IPS-15b (cell line): ENCODE results near the gene SWT1.
"Not testable (repeated sequence)": the region's sequence is repeated elsewhere in the genome, so short reads cannot be mapped to it uniquely, and the experiment has no call there.

Source experiments
- H3K27me3 ChIP-seq: one replicate; pipeline ENCODE4 v1.6.1; 2013; ENCODE audit warnings: low read length; ENCODE audit not compliant: control insufficient read depth, insufficient read depth
- H3K36me3 ChIP-seq: one replicate; pipeline ENCODE4 v1.6.1; 2013; ENCODE audit warnings: low read length; ENCODE audit not compliant: control insufficient read depth, insufficient read depth
- H3K4me1 ChIP-seq: one replicate; pipeline ENCODE4 v1.6.1; 2013; ENCODE audit warnings: mild to moderate bottlenecking, low read length; ENCODE audit not compliant: control insufficient read depth, insufficient read depth
- H3K4me3 ChIP-seq: one replicate; pipeline ENCODE4 v1.5.1; 2013; ENCODE audit warnings: low read depth, low read length
- H3K9ac ChIP-seq: one replicate; pipeline ENCODE4 v1.6.1; 2013; ENCODE audit warnings: low read depth, mild to moderate bottlenecking, low read length
- H3K9me3 ChIP-seq: one replicate; pipeline ENCODE4 v1.6.1; 2013; ENCODE audit warnings: mild to moderate bottlenecking, low read length; ENCODE audit not compliant: control insufficient read depth, insufficient read depth

Gene SWT1

GRCh38 chr1:185234183-185234582, 77.2 kb downstream of the SWT1 start:
- not testable (repeated sequence) for H3K4me3 ChIP-seq, H3K4me1 ChIP-seq, H3K9me3 ChIP-seq, H3K36me3 ChIP-seq, H3K9ac ChIP-seq, H3K27me3 ChIP-seq

- H3K9me3 ChIP-seq, H3K9ac ChIP-seq, H3K4me3 ChIP-seq, H3K27me3 ChIP-seq, H3K36me3 ChIP-seq, H3K4me1 ChIP-seq: not testable (repeated sequence)
Observed at GRCh38 chr1:185237176-185237575, 80.2 kb downstream of the SWT1 start.

- Histone ChIP-seq H3K27me3 (no peaks in the 10 kb centered on the region), H3K9ac (no peak overlapping the region), H3K4me1 (no peaks in the 10 kb centered on the region), H3K36me3 (no peaks in the 10 kb centered on the region), H3K9me3 (no peaks in the 10 kb centered on the region), H3K4me3 (no peak overlapping the region)
Observed at GRCh38 chr1:185237661-185238060, 80.7 kb downstream of the SWT1 start.

DNA sequence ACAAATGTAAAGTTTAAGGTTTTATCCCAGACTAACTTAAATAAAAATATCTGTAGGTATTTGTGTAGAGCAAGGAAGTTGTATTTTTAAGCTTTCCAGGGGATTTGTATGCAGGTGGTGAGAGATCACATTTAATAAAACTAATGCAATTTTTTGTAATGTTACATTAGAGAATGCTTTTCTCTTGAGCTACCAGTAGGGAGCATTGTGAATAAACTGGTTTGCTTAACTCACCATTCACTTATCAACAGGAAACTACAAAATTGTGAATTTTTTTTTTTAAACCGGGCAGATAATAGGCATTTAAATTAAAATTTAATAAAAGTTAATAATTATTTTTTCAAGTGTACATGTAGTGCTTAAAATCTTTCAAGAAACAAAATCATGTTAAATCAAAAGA, 81.5 kb downstream of the SWT1 start:
- Histone ChIP-seq H3K36me3 (no peaks in the 10 kb centered on the region), H3K9ac (no peak overlapping the region)

GRCh38 chr1:185239861-185240260, 82.9 kb downstream of the SWT1 start:
- Histone ChIP-seq H3K36me3 (no peaks in the 10 kb centered on the region), H3K4me1 (no peaks in the 10 kb centered on the region), H3K27me3 (no peaks in the 10 kb centered on the region), H3K9me3 (no peaks in the 10 kb centered on the region), H3K9ac (no peak overlapping the region), H3K4me3 (no peak overlapping the region)

More for the DNA sequence above, 81.5 kb downstream of the SWT1 start:
- no peaks in the 10 kb centered on the region for H3K27me3 ChIP-seq
- no peak overlapping the region for H3K4me3 ChIP-seq
- no peaks in the 10 kb centered on the region for H3K4me1 ChIP-seq
- H3K9me3 ChIP-seq: no peaks in the 10 kb centered on the region

DNA sequence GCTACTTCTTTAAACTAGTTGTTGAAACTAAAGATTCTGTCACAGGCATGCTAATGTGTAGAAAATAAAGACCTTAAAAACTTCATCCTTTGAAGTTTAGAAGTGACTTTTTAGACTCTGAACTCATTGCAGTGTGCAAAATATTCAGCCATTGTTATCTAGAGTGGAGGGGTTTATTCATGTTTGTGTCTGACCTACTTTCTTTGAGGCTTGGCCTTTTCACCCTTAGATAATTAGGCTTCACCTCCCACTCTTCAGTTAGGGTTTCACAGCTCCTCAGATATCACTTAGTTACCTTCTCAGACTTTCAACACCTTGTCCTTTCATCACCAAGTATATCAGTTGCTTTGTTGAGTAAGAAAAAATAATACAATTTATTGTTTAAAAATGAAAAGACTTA, 84.2 kb downstream of the SWT1 start:
- no peaks in the 10 kb centered on the region for H3K4me1 ChIP-seq

GRCh38 chr1:185244015-185244747, 87.2 kb downstream of the SWT1 start:
- H3K4me1 ChIP-seq: peaks cover 3% of the 10 kb centered on the region
- H3K36me3 ChIP-seq: no peaks in the 10 kb centered on the region
- no peak overlapping the region for H3K9ac ChIP-seq
- no peaks in the 10 kb centered on the region for H3K9me3 ChIP-seq
- no peaks in the 10 kb centered on the region for H3K27me3 ChIP-seq
- no peak overlapping the region for H3K4me3 ChIP-seq

More for the DNA sequence above, 84.2 kb downstream of the SWT1 start:
- H3K9ac ChIP-seq: no peak overlapping the region
- H3K9me3 ChIP-seq: no peaks in the 10 kb centered on the region
- no peaks in the 10 kb centered on the region for H3K27me3 ChIP-seq
- H3K36me3 ChIP-seq: no peaks in the 10 kb centered on the region
- no peak overlapping the region for H3K4me3 ChIP-seq

DNA sequence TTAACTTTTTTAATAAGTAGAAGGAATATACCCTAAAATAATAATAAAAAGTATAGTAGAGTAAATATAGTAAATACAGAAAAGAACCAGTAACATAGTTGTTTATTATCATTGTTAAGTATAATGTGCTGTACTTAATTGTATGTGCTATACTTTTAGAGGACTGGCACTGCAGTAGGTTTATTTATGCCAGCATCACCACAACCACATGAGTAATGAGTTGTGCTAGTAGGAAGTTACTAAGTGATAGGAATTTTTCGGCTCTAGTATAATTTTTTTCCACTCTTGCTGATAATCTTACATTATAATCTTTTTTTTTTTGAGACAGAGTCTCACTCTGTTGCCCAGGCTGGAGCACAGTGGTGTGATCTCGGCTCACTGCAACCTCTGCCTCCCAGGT, 88.5 kb downstream of the SWT1 start:
- H3K9me3 ChIP-seq: no peaks in the 10 kb centered on the region
- H3K27me3 ChIP-seq: no peaks in the 10 kb centered on the region
- H3K4me1 ChIP-seq: peaks cover 14% of the 10 kb centered on the region
- no peak overlapping the region for H3K9ac ChIP-seq
- no peak overlapping the region for H3K4me3 ChIP-seq
- no peaks in the 10 kb centered on the region for H3K36me3 ChIP-seq

- peaks cover 14% of the 10 kb centered on the region for H3K4me1 ChIP-seq
Observed at GRCh38 chr1:185249563-185249962, 92.6 kb downstream of the SWT1 start.

GRCh38 chr1:185250063-185250462, 93.1 kb downstream of the SWT1 start:
- Histone ChIP-seq H3K9ac (no peak overlapping the region), H3K4me3 (no peak overlapping the region), H3K27me3 (no peaks in the 10 kb centered on the region), H3K36me3 (no peaks in the 10 kb centered on the region), H3K4me1 (peaks cover 14% of the 10 kb centered on the region), H3K9me3 (no peaks in the 10 kb centered on the region)

More at GRCh38 chr1:185249563-185249962, 92.6 kb downstream of the SWT1 start:
- Histone ChIP-seq H3K9me3 (no peaks in the 10 kb centered on the region), H3K9ac (no peak overlapping the region), H3K4me3 (no peak overlapping the region), H3K27me3 (no peaks in the 10 kb centered on the region), H3K36me3 (no peaks in the 10 kb centered on the region)

- not testable (repeated sequence) for H3K36me3 ChIP-seq, H3K9me3 ChIP-seq, H3K9ac ChIP-seq, H3K27me3 ChIP-seq, H3K4me3 ChIP-seq
- H3K4me1 ChIP-seq: peaks cover 14% of the 10 kb centered on the region
Observed at GRCh38 chr1:185251928-185252327, 95.0 kb downstream of the SWT1 start.

DNA sequence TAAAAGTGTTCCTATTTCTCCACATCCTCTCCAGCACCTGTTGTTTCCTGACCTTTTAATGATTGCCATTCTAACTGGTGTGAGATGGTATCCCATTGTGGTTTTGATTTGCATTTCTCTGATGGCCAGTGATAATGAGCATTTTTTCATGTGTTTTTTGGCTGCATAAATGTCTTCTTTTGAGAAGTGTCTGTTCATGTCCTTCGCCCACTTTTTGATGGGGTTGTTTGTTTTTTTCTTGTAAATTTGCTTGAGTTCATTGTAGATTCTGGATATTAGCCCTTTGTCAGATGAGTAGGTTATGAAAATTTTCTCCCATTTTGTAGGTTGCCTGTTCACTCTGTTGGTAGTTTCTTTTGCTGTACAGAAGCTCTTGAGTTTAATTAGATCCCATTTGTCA, 95.4 kb downstream of the SWT1 start:
- H3K36me3 ChIP-seq, H3K27me3 ChIP-seq, H3K4me3 ChIP-seq, H3K9ac ChIP-seq, H3K9me3 ChIP-seq: not testable (repeated sequence)
- H3K4me1 ChIP-seq: peaks cover 14% of the 10 kb centered on the region
